BJ (cell line): ENCODE results near the gene ERF. TPM values are rescaled to one million over a fixed set of nuclear protein-coding genes. Genes with fewer than 3 reads are reported as not detected.
"Not testable (repeated sequence)": the region's sequence is repeated elsewhere in the genome, so short reads cannot be mapped to it uniquely, and the experiment has no call there.

Experiments used
- CTCF ChIA-PET: fragments of 350-600 bp; formaldehyde crosslinking; extraction: SDS; loops from one replicate; lab custom pipeline; 2021; ENCODE audit warnings: antibody characterized with exemption, inconsistent platforms; lab: Yijun Ruan, JAX
- POLR2A ChIA-PET: fragments of 300-600 bp; sonication (Branson Sonifier 250); formaldehyde crosslinking; extraction: SDS; loops from one replicate; lab custom pipeline; 2021; ENCODE audit warnings: antibody characterized with exemption; lab: Charles Lee
- DNase-seq: peaks from one replicate; pipeline ENCODE4 v3.0.0-alpha.2; 2011; ENCODE audit warnings: low read depth
- H3K27me3 ChIP-seq: 2 replicates; pipeline ENCODE4 v1.6.0; 2011; ENCODE audit warnings: low read length; ENCODE audit not compliant: control insufficient read depth, insufficient read depth
- H3K36me3 ChIP-seq: 2 replicates; pipeline ENCODE4 v1.5.1; 2011; ENCODE audit warnings: low read length; ENCODE audit not compliant: control insufficient read depth, insufficient read depth
- H3K4me3 ChIP-seq: 2 replicates; pipeline ENCODE4 v1.5.1; 2011; ENCODE audit warnings: low read depth, mild to moderate bottlenecking, control low read depth, low read length
- CTCF ChIP-seq: IDR thresholded peaks from 2 replicates; pipeline ENCODE4 v1.5.1; 2011; ENCODE audit warnings: low read depth, mild to moderate bottlenecking, control low read depth, inconsistent platforms, low read length, moderate library complexity; ENCODE audit not compliant: insufficient read depth
- polyA plus RNA-seq: library from polyadenylated mRNA; depleted of rRNA; stranded (reverse); fragments of >200 nt; gene quantifications from 2 replicates; pipeline ENCODE4 v1.2.3, GENCODE V29; 2011

The ERF gene
- polyA plus RNA-seq, 1 experiment, result 51.4 TPM

- TF ChIP-seq CTCF, result no peak
- CTCF ChIA-PET, result interaction anchor here (1.3 kb wide), 1 partner anchor 16 kb away, joined by 3 read pairs; no protein-coding TSS in a partner anchor
- Histone ChIP-seq H3K4me3 (no peak overlapping the region), H3K36me3 (no peaks in the 10 kb centered on the region), H3K27me3 (no peaks in the 10 kb centered on the region)
- POLR2A ChIA-PET, result no interaction called here
- no peak for DNase-seq
These were observed 6.8 kb upstream of the ERF start for GRCh38 chr19:42261763-42262162.

GRCh38 chr19:42257842-42258241 is 2.9 kb upstream of the ERF start:
- not testable (repeated sequence) for H3K36me3 ChIP-seq, DNase-seq, H3K4me3 ChIP-seq, H3K27me3 ChIP-seq
- POLR2A ChIA-PET, result interaction anchor here (0.6 to 0.7 kb wide), 2 partner anchors 18 to 58 kb away, joined by 8 to 13 read pairs; no protein-coding TSS in a partner anchor
- CTCF ChIA-PET, result interaction anchor here (1.0 to 1.6 kb wide), 3 partner anchors 12 to 38 kb away, joined by 3 to 4 read pairs (median 3); no protein-coding TSS in a partner anchor

DNA sequence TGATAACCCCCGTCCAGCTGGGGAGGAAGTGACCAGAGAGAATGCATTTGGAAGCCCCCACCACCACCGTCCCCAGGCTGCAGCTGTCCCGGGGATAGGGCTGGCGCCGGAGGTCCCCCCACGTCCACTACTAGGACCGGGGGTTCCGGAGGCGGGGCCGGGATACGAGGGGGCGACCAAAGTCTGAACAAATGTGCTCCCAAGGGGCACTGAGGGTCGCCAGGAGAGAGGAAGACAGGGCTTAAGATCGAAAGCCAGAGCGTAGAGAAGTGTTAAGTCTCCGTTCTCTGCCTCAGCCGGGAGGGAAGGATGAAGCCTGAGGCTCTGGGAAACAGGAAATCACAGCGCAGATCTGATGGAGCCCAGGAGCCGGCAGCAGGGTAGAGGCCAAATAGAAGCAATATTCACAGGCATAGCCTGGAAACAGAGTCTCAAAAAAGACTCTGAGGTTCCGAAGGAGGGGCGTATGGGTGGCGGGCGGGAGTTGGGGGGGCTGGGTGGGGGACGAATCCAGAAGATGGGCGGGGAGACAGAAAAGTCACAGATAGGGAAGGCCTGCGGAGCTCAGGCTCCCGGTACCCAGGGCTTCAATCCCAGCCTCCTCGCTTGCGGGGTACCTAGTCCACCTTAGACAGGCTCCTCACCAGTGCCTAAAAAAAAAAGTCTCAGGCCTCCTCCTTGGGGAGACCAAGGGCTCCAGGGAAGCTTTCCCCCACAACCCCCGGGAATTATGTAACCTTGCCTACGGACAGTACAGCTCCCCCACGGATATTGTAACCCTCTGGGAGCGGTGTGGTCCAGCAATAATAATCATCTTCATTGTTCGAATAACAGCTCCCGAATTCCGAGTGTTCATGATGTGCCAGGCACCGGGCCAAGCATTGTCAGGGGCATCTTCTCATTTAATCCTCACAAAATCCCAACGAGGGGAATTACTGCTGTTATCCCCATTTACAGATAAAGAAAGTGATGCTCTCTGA is 1.1 kb upstream of the ERF start:
- TF ChIP-seq CTCF, result no peak
- no peaks in the 10 kb centered on the region for H3K36me3 ChIP-seq
- ChIA-PET CTCF (interaction anchor here (0.6 to 1.9 kb wide), 6 partner anchors 10 to 148 kb away, joined by 3 to 10 read pairs (median 4); no protein-coding TSS in a partner anchor), POLR2A (interaction anchor here (0.5 kb wide), 1 partner anchor 578 kb away, joined by 5 read pairs; no protein-coding TSS in a partner anchor)
- no peak for DNase-seq
- H3K27me3 ChIP-seq, result no peaks in the 10 kb centered on the region
- H3K4me3 ChIP-seq, result peak overlapping the region; percentile 100

- DNase-seq, result no peak
- no peak for TF ChIP-seq CTCF
- ChIA-PET POLR2A (no interaction called here), CTCF (no interaction called here)
- H3K27me3 ChIP-seq, result no peaks in the 10 kb centered on the region
- H3K4me3 ChIP-seq, result peak overlapping the region; percentile 100
- peaks cover 1% of the 10 kb centered on the region for H3K36me3 ChIP-seq
These were observed 659 bp downstream of the ERF start for GRCh38 chr19:42254089-42254849.

- no peak for DNase-seq
- Histone ChIP-seq H3K36me3 (peaks cover 8% of the 10 kb centered on the region), H3K4me3 (peak overlapping the region; percentile 100), H3K27me3 (no peaks in the 10 kb centered on the region)
- no peak for TF ChIP-seq CTCF
- CTCF ChIA-PET, result interaction anchor here (2.3 kb wide), 1 partner anchor 44 kb away, joined by 8 read pairs; no protein-coding TSS in a partner anchor
- POLR2A ChIA-PET, result no interaction called here
These were observed 1.5 kb downstream of the ERF start for GRCh38 chr19:42253245-42254088.
